ENCODE data around the gene ZKSCAN1.

DNA sequence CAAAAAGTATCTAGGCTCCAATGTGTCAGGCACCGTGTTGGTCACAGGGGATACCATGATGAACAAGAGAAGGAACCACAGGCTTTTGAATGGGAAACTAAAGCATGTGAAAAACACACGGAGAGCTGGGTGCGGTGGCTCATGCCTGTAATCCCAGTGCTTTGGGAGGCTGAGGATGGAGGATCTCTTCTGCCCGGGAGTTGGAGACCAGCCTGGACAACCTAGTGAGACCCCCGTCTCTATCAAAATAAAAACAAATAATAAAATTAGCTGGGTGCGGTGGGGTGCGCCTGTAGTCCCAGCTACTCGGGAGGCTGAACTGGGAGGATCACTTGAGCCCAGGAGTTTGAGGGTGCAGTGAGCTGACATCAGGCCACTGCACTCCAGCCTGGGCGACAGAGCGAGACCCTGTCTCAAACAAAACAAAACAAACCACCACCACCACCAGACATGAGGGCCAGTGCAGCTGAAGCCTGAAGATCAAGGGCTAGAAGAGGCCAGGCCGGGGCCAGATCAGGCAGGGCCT lies 72.8 kb downstream of the ZKSCAN1 start:
- no peak for TF ChIP-seq EZH2 (IDR thresholded peaks at IDR 0.05; ENCODE audit: low read length, unreplicated experiment)
- TF ChIP-seq, protein P1, sequence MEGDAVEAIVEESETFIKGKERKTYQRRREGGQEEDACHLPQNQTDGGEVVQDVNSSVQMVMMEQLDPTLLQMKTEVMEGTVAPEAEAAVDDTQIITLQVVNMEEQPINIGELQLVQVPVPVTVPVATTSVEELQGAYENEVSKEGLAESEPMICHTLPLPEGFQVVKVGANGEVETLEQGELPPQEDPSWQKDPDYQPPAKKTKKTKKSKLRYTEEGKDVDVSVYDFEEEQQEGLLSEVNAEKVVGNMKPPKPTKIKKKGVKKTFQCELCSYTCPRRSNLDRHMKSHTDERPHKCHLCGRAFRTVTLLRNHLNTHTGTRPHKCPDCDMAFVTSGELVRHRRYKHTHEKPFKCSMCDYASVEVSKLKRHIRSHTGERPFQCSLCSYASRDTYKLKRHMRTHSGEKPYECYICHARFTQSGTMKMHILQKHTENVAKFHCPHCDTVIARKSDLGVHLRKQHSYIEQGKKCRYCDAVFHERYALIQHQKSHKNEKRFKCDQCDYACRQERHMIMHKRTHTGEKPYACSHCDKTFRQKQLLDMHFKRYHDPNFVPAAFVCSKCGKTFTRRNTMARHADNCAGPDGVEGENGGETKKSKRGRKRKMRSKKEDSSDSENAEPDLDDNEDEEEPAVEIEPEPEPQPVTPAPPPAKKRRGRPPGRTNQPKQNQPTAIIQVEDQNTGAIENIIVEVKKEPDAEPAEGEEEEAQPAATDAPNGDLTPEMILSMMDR (conservative IDR thresholded peaks at IDR 0.05; ENCODE audit: low read depth, low read length) = no peak

Measured in PC-3 (cell line).